Midbrain (tissue), 1 donor: ENCODE results near the gene NAV1.
A peak's percentile ranks its signal among the peaks of the same experiment; 100 is the strongest.
"Not testable (repeated sequence)": the region's sequence is repeated elsewhere in the genome, so short reads cannot be mapped to it uniquely, and the experiment has no call there.

Experiments
- DNase-seq: peaks from one replicate; lab custom pipeline; 2025; lab: John Stamatoyannopoulos, UW

Gene NAV1

GRCh38 chr1:201538612-201539551 is at the start of gene NAV1:
TSS of gene NAV1 (plus strand) at chr1:201539127. CDS start at chr1:201622885, 83,758 bp downstream.
- peak; percentile 68 for DNase-seq

GRCh38 chr1:201489643-201490261 is 49.2 kb upstream of the NAV1 start:
- no peak for DNase-seq

- no peak for DNase-seq
These were observed 48.2 kb upstream of the NAV1 start for GRCh38 chr1:201490708-201491131.

- no peak for DNase-seq
These were observed 46.9 kb upstream of the NAV1 start for GRCh38 chr1:201491896-201492511.

GRCh38 chr1:201493026-201493656 is 45.8 kb upstream of the NAV1 start:
- DNase-seq: not testable (repeated sequence)

- DNase-seq: no peak
These were observed 44.9 kb upstream of the NAV1 start for GRCh38 chr1:201493757-201494617.

GRCh38 chr1:201495551-201496295 is 43.2 kb upstream of the NAV1 start:
- peak; percentile 89 for DNase-seq

GRCh38 chr1:201496296-201496690 is 42.6 kb upstream of the NAV1 start:
- DNase-seq: no peak

- DNase-seq: no peak
These were observed 40.9 kb upstream of the NAV1 start for GRCh38 chr1:201497935-201498509.

- no peak for DNase-seq
These were observed 40.3 kb upstream of the NAV1 start for GRCh38 chr1:201498621-201499020.

GRCh38 chr1:201499191-201499590 is 39.7 kb upstream of the NAV1 start:
- DNase-seq: no peak

- DNase-seq: peak; percentile 94
These were observed 38.9 kb upstream of the NAV1 start for GRCh38 chr1:201499795-201500669.

GRCh38 chr1:201500670-201501120 is 38.2 kb upstream of the NAV1 start:
- peak; percentile 86 for DNase-seq

GRCh38 chr1:201501144-201501543 is 37.8 kb upstream of the NAV1 start:
- no peak for DNase-seq

GRCh38 chr1:201501812-201502510 is 37.0 kb upstream of the NAV1 start:
- DNase-seq: no peak

GRCh38 chr1:201502511-201502857 is 36.4 kb upstream of the NAV1 start:
- DNase-seq: no peak

- DNase-seq: no peak
These were observed 35.3 kb upstream of the NAV1 start for GRCh38 chr1:201503397-201504176.

GRCh38 chr1:201504179-201504631 is 34.7 kb upstream of the NAV1 start:
- DNase-seq: no peak
